ENCODE results near the gene CHAC2. TPM values are rescaled to one million over a fixed set of nuclear protein-coding genes. Genes with fewer than 3 reads are reported as not detected.
"Not testable (repeated sequence)": the region's sequence is repeated elsewhere in the genome, so short reads cannot be mapped to it uniquely, and the experiment has no call there.

Gene CHAC2
- total and polyA plus RNA-seq, 2 donors (not counting 1 experiment from before 2014, with no cell fraction given) = 1.6 to 3.2 TPM

DNA sequence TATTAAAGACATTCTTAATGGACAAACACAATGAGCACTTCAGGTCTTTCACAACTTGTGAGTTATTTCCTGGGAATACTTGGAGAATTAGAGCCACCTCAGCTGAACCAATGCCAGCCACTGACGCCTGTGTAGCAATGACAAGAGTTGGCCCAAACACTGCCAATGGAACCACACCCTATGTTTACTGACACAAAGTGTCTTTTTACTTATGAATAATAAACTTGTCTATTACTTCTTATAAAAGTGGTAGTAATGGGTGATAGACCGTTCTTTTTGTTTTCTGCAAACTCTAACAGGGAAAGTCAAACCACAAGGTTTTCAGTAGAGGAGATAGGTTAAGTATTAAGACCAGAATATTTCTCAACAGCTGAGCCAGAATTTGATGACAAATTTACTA lies 12.5 kb upstream of the CHAC2 start:
- no peak overlapping the region for H2AFZ ChIP-seq (ENCODE audit: insufficient read depth, low read depth, low read length, poor library complexity, severe bottlenecking)
- no peak overlapping the region for H3K4me3 ChIP-seq (ENCODE audit: control extremely low read depth in 1 of 5, extremely low read depth in 1 of 5, insufficient read depth in 1 of 5, low read depth in 2 of 5, low read length in 4 of 5)
- no peak overlapping the region for H3K9ac ChIP-seq (ENCODE audit: low read length)
- H3K4me2 ChIP-seq (replicated peaks; ENCODE audit: low read depth, low read length, poor library complexity, severe bottlenecking) = no peak overlapping the region
- DNase-seq (no peak), ATAC-seq (ENCODE audit: low read depth) (no peak)
- H3K9me3 ChIP-seq (ENCODE audit: control extremely low read depth in 1 of 3, control insufficient read depth in 2 of 3, insufficient read depth in 1 of 3, low read length in 2 of 3) = no peaks in the 10 kb centered on the region
- H3K79me2 ChIP-seq (ENCODE audit: control insufficient read depth, insufficient read depth, low read length) = no peaks in the 10 kb centered on the region
- no peaks in the 10 kb centered on the region for H3K27me3 Mint-ChIP-seq
- H3K9me3 Mint-ChIP-seq (ENCODE audit: insufficient read depth) = no peaks in the 10 kb centered on the region
- no peaks in the 10 kb centered on the region for H4K20me1 ChIP-seq (ENCODE audit: control insufficient read depth, insufficient read depth, low read length, poor library complexity, severe bottlenecking)
- H3K27me3 ChIP-seq (replicated peaks in 1 of 4; ENCODE audit: control extremely low read depth in 1 of 4, control insufficient read depth in 3 of 4, insufficient read depth in 4 of 4, low read length in 3 of 4) = no peaks in the 10 kb centered on the region
- intact Hi-C loops (cut with micrococcal nuclease) = no loop called here
- no CpG with 5 or more reads among the region's 2 CpGs for WGBS (ENCODE audit: insufficient coverage)
- TF ChIP-seq EZH2 (IDR thresholded peaks at IDR 0.05; ENCODE audit: borderline replicate concordance, insufficient read depth, low read depth, low read length, poor library complexity, severe bottlenecking) (no peak), CTCF (IDR thresholded peaks at IDR 0.05) (no peak)
- no peak overlapping the region for H3K4me3 Mint-ChIP-seq
- H3K27ac Mint-ChIP-seq = no peak overlapping the region
- ChIA-PET POLR2A (interaction anchor here (1.8 kb wide), 1 partner anchor 12 kb away, joined by 14 read pairs; the partner anchor contains the start of gene CHAC2), CTCF (no interaction called here)
- H3K4me1 ChIP-seq (ENCODE audit: control insufficient read depth in 2 of 2, insufficient read depth in 2 of 2, low read length in 2 of 2) = no peaks in the 10 kb centered on the region
- H3K4me1 Mint-ChIP-seq = no peaks in the 10 kb centered on the region
- peaks cover 0 to 6% of the 10 kb centered on the region in 2 experiments for H3K36me3 ChIP-seq (replicated peaks in 1 of 2; ENCODE audit: control extremely low read depth in 1 of 2, control insufficient read depth in 1 of 2, extremely low read depth in 1 of 2, insufficient read depth in 2 of 2, low read length in 1 of 2)
- no peak overlapping the region for H3K27ac ChIP-seq (ENCODE audit: low read length in 2 of 2)

DNA sequence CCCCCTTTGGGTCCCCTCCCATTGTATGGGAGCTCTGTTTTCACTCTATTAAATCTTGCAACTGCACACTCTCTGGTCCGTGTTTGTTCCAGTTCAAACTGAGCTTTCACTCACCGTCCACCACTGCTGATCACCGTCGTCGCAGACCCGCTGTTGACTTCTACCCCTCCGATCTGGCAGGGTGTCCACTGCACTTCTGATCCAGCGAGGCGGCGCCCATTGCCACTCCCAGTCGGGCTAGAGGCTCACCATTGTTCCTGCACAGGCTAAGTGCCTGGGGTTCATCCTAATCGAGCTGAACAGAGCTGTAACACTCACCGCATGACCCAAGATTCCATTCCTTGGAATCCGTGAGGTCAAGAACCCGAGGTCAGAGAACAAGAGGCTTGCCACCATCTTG lies 11.0 kb upstream of the CHAC2 start:
- ChIA-PET CTCF (no interaction called here), POLR2A (interaction anchor here (1.8 kb wide), 1 partner anchor 11 kb away, joined by 14 read pairs; the partner anchor contains the start of gene CHAC2)
- WGBS (ENCODE audit: insufficient coverage) = over 99% methylated on average over 15 of the region's 15 CpGs
- Mint-ChIP-seq H3K9me3 (ENCODE audit: insufficient read depth) (no peaks in the 10 kb centered on the region), H3K27me3 (no peaks in the 10 kb centered on the region), H3K4me3 (no peak overlapping the region), H3K27ac (no peak overlapping the region), H3K4me1 (no peaks in the 10 kb centered on the region)
- Histone ChIP-seq H3K9ac (ENCODE audit: low read length) (no peak overlapping the region), H3K36me3 (replicated peaks in 1 of 2; ENCODE audit: control extremely low read depth in 1 of 2, control insufficient read depth in 1 of 2, extremely low read depth in 1 of 2, insufficient read depth in 2 of 2, low read length in 1 of 2) (peaks cover 0 to 12% of the 10 kb centered on the region in 2 experiments), H4K20me1 (ENCODE audit: control insufficient read depth, insufficient read depth, low read length, poor library complexity, severe bottlenecking) (no peaks in the 10 kb centered on the region), H3K4me1 (ENCODE audit: control insufficient read depth in 2 of 2, insufficient read depth in 2 of 2, low read length in 2 of 2) (no peaks in the 10 kb centered on the region), H3K27ac (ENCODE audit: low read length in 2 of 2) (no peak overlapping the region), H3K27me3 (replicated peaks in 1 of 4; ENCODE audit: control extremely low read depth in 1 of 4, control insufficient read depth in 3 of 4, insufficient read depth in 4 of 4, low read length in 3 of 4) (no peaks in the 10 kb centered on the region), H3K4me2 (replicated peaks; ENCODE audit: low read depth, low read length, poor library complexity, severe bottlenecking) (no peak overlapping the region), H3K9me3 (ENCODE audit: control extremely low read depth in 1 of 3, control insufficient read depth in 2 of 3, insufficient read depth in 1 of 3, low read length in 2 of 3) (no peaks in the 10 kb centered on the region), H3K4me3 (ENCODE audit: control extremely low read depth in 1 of 5, extremely low read depth in 1 of 5, insufficient read depth in 1 of 5, low read depth in 2 of 5, low read length in 4 of 5) (no peak overlapping the region), H2AFZ (ENCODE audit: insufficient read depth, low read depth, low read length, poor library complexity, severe bottlenecking) (no peak overlapping the region), H3K79me2 (ENCODE audit: control insufficient read depth, insufficient read depth, low read length) (peaks cover 3% of the 10 kb centered on the region)
- ATAC-seq (ENCODE audit: low read depth) = no peak
- TF ChIP-seq EZH2 (IDR thresholded peaks at IDR 0.05; ENCODE audit: borderline replicate concordance, insufficient read depth, low read depth, low read length, poor library complexity, severe bottlenecking) (no peak), CTCF (IDR thresholded peaks at IDR 0.05) (no peak)
- intact Hi-C loops (cut with micrococcal nuclease) = no loop called here
- DNase-seq = no peak

GRCh38 chr2:53757206-53757605 lies 10.4 kb upstream of the CHAC2 start:
- H3K4me3 Mint-ChIP-seq = not testable (repeated sequence)

More at GRCh38 chr2:53757206-53757605, 10.4 kb upstream of the CHAC2 start:
- WGBS (ENCODE audit: insufficient coverage) = 100% methylated on average over 8 of the region's 14 CpGs
- H3K4me3 ChIP-seq (ENCODE audit: control extremely low read depth in 1 of 5, extremely low read depth in 1 of 5, insufficient read depth in 1 of 5, low read depth in 2 of 5, low read length in 4 of 5); H3K9me3 Mint-ChIP-seq (ENCODE audit: insufficient read depth); H4K20me1 ChIP-seq (ENCODE audit: control insufficient read depth, insufficient read depth, low read length, poor library complexity, severe bottlenecking); H3K4me1 ChIP-seq (ENCODE audit: control insufficient read depth in 2 of 2, insufficient read depth in 2 of 2, low read length in 2 of 2); H3K27me3 Mint-ChIP-seq; H3K79me2 ChIP-seq (ENCODE audit: control insufficient read depth, insufficient read depth, low read length); H3K9ac ChIP-seq (ENCODE audit: low read length); POLR2A ChIA-PET; ATAC-seq (ENCODE audit: low read depth); H3K4me2 ChIP-seq (replicated peaks; ENCODE audit: low read depth, low read length, poor library complexity, severe bottlenecking); H3K27ac ChIP-seq (ENCODE audit: low read length in 2 of 2); H3K4me1 Mint-ChIP-seq; H3K27me3 ChIP-seq (replicated peaks in 1 of 4; ENCODE audit: control extremely low read depth in 1 of 4, control insufficient read depth in 3 of 4, insufficient read depth in 4 of 4, low read length in 3 of 4); CTCF ChIA-PET; H3K9me3 ChIP-seq (ENCODE audit: control extremely low read depth in 1 of 3, control insufficient read depth in 2 of 3, insufficient read depth in 1 of 3, low read length in 2 of 3); H3K27ac Mint-ChIP-seq; H2AFZ ChIP-seq (ENCODE audit: insufficient read depth, low read depth, low read length, poor library complexity, severe bottlenecking); DNase-seq; intact Hi-C loops (cut with micrococcal nuclease): not testable (repeated sequence)
- H3K36me3 ChIP-seq (replicated peaks in 1 of 2; ENCODE audit: control extremely low read depth in 1 of 2, control insufficient read depth in 1 of 2, extremely low read depth in 1 of 2, insufficient read depth in 2 of 2, low read length in 1 of 2) = peaks cover 0 to 18% of the 10 kb centered on the region in 2 experiments

Data from B cell (primary cell).